H1 (cell line): ENCODE measurements around the gene LRRC61. TPM values are rescaled to one million over a fixed set of nuclear protein-coding genes. Genes with fewer than 3 reads are reported as not detected.

Experiments used
- CTCF ChIA-PET: fragments of 300-600 bp; sonication (Branson Sonifier 250); formaldehyde crosslinking; loops from one replicate; lab custom pipeline; 2021; ENCODE audit not compliant: partially characterized antibody; lab: Charles Lee
- POLR2A ChIA-PET: fragments of 300-600 bp; sonication (Branson Sonifier 250); formaldehyde crosslinking; loops from one replicate; lab custom pipeline; 2021; ENCODE audit warnings: inconsistent platforms; ENCODE audit not compliant: partially characterized antibody; lab: Charles Lee
- DNase-seq, 2 experiments: peaks; one replicate each; pipeline versions ENCODE4 v3.0.0 to v3.0.0-alpha.2; 2010 to 2022; ENCODE audit warnings: low spot score in 2 of 2, low read depth in 1 of 2, mixed read lengths in 1 of 2
- FAIRE-seq: peaks from 2 replicates; lab custom pipeline; 2011; peaks lifted over from hg19 to GRCh38; lab: Jason Lieb, UNC
- H2AFZ ChIP-seq: 2 replicates; pipeline ENCODE4 v1.8.1; 2012; ENCODE audit warnings: low read length, inconsistent platforms
- H2AK5ac ChIP-seq: 2 replicates; pipeline ENCODE4 v1.6.1; 2013; ENCODE audit warnings: low read depth, low read length
- H2BK120ac ChIP-seq: replicated peaks from 2 replicates; pipeline ENCODE3; 2013; ENCODE audit warnings: low read depth, low read length, inconsistent platforms
- H2BK12ac ChIP-seq: 2 replicates; pipeline ENCODE4 v1.6.1; 2013; ENCODE audit warnings: low read depth, low read length
- H2BK15ac ChIP-seq: 2 replicates; pipeline ENCODE4 v1.6.1; 2013; ENCODE audit warnings: low read length
- H2BK20ac ChIP-seq: 2 replicates; pipeline ENCODE4 v1.6.1; 2013; ENCODE audit warnings: low read length
- H2BK5ac ChIP-seq: 2 replicates; pipeline ENCODE4 v1.6.1; 2013; ENCODE audit warnings: low read depth, low read length
- H3K14ac ChIP-seq: 2 replicates; pipeline ENCODE4 v1.6.1; 2013; ENCODE audit warnings: inconsistent platforms; ENCODE audit not compliant: insufficient read length
- H3K18ac ChIP-seq: 2 replicates; pipeline ENCODE4 v1.6.1; 2013; ENCODE audit warnings: low read length; ENCODE audit errors: extremely low read depth
- H3K23ac ChIP-seq: 2 replicates; pipeline ENCODE4 v1.6.1; 2013; ENCODE audit warnings: inconsistent platforms; ENCODE audit not compliant: insufficient read length
- H3K23me2 ChIP-seq: 2 replicates; pipeline ENCODE4 v1.6.1; 2013; ENCODE audit warnings: low read depth, low read length
- H3K27ac ChIP-seq: 2 replicates; pipeline ENCODE4 v1.6.1; 2011; ENCODE audit warnings: low read depth, low read length, inconsistent platforms
- H3K27me3 ChIP-seq, 4 experiments: replicated peaks in 1 of 4; 1 replicate in 1 of 4; 2 replicates in 3 of 4; pipeline versions ENCODE4 v1.6.1 to v1.8.1; 2011 to 2013; ENCODE audit warnings: low read length in 3 of 4, mild to moderate bottlenecking in 3 of 4, inconsistent platforms in 2 of 4, mixed read lengths in 2 of 4, moderate library complexity in 1 of 4; ENCODE audit not compliant: control insufficient read depth in 3 of 4, insufficient read depth in 3 of 4; ENCODE audit errors: extremely low read depth in 1 of 4
- H3K36me3 ChIP-seq, 4 experiments: 2 replicates each; pipeline versions ENCODE4 v1.6.1 to v1.8.1; 2011 to 2013; ENCODE audit warnings: mild to moderate bottlenecking in 4 of 4, low read length in 3 of 4, moderate library complexity in 2 of 4, control low read depth in 1 of 4, inconsistent platforms in 1 of 4; ENCODE audit not compliant: insufficient read depth in 4 of 4, control insufficient read depth in 2 of 4
- H3K4ac ChIP-seq: replicated peaks from 2 replicates; pipeline ENCODE3; 2013; ENCODE audit warnings: low read length, low read depth, mixed read lengths, inconsistent platforms; ENCODE audit not compliant: insufficient read length
- H3K4me1 ChIP-seq, 4 experiments: replicated peaks in 1 of 4; 1 replicate in 1 of 4; 2 replicates in 3 of 4; pipeline versions ENCODE4 v1.6.1 to v1.8.1; 2011 to 2013; ENCODE audit warnings: low read length in 3 of 4, inconsistent platforms in 2 of 4, mixed read lengths in 1 of 4; ENCODE audit not compliant: insufficient read depth in 4 of 4, control insufficient read depth in 3 of 4
- H3K4me2 ChIP-seq, 2 experiments: 2 replicates each; pipeline versions ENCODE4 v1.6.1 to v1.8.1; 2011 to 2013; ENCODE audit warnings: low read depth in 2 of 2, low read length in 2 of 2, control low read depth in 1 of 2, inconsistent platforms in 1 of 2, mild to moderate bottlenecking in 1 of 2; ENCODE audit not compliant: insufficient read depth in 1 of 2
- H3K4me3 ChIP-seq, 4 experiments: fragments of 200-600, 300-600 bp in 1 of 4; sonication (generic), shearing (Covaris generic), sonication (Bioruptor Twin) in 1 of 4; 2 replicates each; pipeline versions ENCODE4 v1.5.1 to v1.8.1; 2011 to 2016; ENCODE audit warnings: low read length in 4 of 4, low read depth in 3 of 4, control low read depth in 2 of 4, inconsistent platforms in 2 of 4, mild to moderate bottlenecking in 2 of 4, mixed read lengths in 1 of 4, moderate library complexity in 1 of 4; ENCODE audit not compliant: insufficient read depth in 2 of 4; ENCODE audit errors: extremely low read depth in 1 of 4
- H3K56ac ChIP-seq: replicated peaks from 2 replicates; pipeline ENCODE3; 2013; ENCODE audit warnings: low read depth, mild to moderate bottlenecking, mixed read lengths, low read length, inconsistent platforms; ENCODE audit not compliant: insufficient read length
- H3K79me1 ChIP-seq: 2 replicates; pipeline ENCODE4 v1.6.1; 2013; ENCODE audit warnings: low read depth, low read length, control low read depth
- H3K79me2 ChIP-seq, 2 experiments: 2 replicates each; pipeline versions ENCODE4 v1.6.1 to v1.8.1; 2012 to 2013; ENCODE audit warnings: low read length in 2 of 2, mild to moderate bottlenecking in 2 of 2, inconsistent platforms in 1 of 2; ENCODE audit not compliant: insufficient read depth in 2 of 2, control insufficient read depth in 1 of 2
- H3K9ac ChIP-seq, 4 experiments: replicated peaks in 1 of 4; 1 replicate in 1 of 4; 2 replicates in 3 of 4; pipeline versions ENCODE4 v1.6.1 to v1.8.1; 2011 to 2013; ENCODE audit warnings: low read depth in 3 of 4, low read length in 3 of 4, control low read depth in 2 of 4, mild to moderate bottlenecking in 2 of 4, moderate library complexity in 2 of 4, inconsistent platforms in 1 of 4; ENCODE audit errors: extremely low read depth in 1 of 4
- H3K9me3 ChIP-seq, 2 experiments: 2 replicates each; pipeline versions ENCODE4 v1.6.1 to v1.8.1; 2012 to 2013; ENCODE audit warnings: mild to moderate bottlenecking in 2 of 2, moderate library complexity in 2 of 2, control low read depth in 1 of 2, inconsistent platforms in 1 of 2, low read depth in 1 of 2, low read length in 1 of 2, mixed read lengths in 1 of 2; ENCODE audit not compliant: insufficient read depth in 2 of 2
- H4K20me1 ChIP-seq, 2 experiments: replicated peaks in 1 of 2; 2 replicates each; pipeline versions ENCODE3 to v1.8.1; 2011 to 2013; ENCODE audit warnings: inconsistent platforms in 2 of 2, low read length in 2 of 2, mild to moderate bottlenecking in 1 of 2; ENCODE audit not compliant: insufficient read depth in 2 of 2, control insufficient read depth in 1 of 2
- H4K5ac ChIP-seq: 2 replicates; pipeline ENCODE4 v1.6.1; 2013; ENCODE audit warnings: low read length, low read depth, mixed read lengths, inconsistent platforms; ENCODE audit not compliant: insufficient read length
- H4K8ac ChIP-seq: 2 replicates; pipeline ENCODE4 v1.8.0; 2013; ENCODE audit warnings: mild to moderate bottlenecking, moderate library complexity, low read length, inconsistent platforms; ENCODE audit not compliant: insufficient read depth; ENCODE audit errors: extremely low read depth
- H4K91ac ChIP-seq: replicated peaks from 2 replicates; pipeline ENCODE3; 2013; ENCODE audit warnings: low read length, mixed read lengths, inconsistent platforms; ENCODE audit not compliant: insufficient read length
- BACH1 ChIP-seq: IDR thresholded peaks from 2 replicates; pipeline ENCODE4 v1.6.1; 2012; ENCODE audit warnings: low read length, improper control_type of control experiment
- BCL11A ChIP-seq, 2 experiments: IDR thresholded peaks; one replicate each; pipeline ENCODE4 v1.6.1; 2011; ENCODE audit warnings: low read depth in 2 of 2, low read length in 2 of 2, mild to moderate bottlenecking in 2 of 2
- CEBPB ChIP-seq: IDR thresholded peaks from 2 replicates; pipeline ENCODE4 v1.6.1; 2012; ENCODE audit warnings: low read depth, low read length
- MAX ChIP-seq: IDR thresholded peaks from 2 replicates; pipeline ENCODE4 v1.6.1; 2012; ENCODE audit warnings: inconsistent platforms
- NRF1 ChIP-seq: IDR thresholded peaks from 2 replicates; pipeline ENCODE4 v1.6.1; 2011; ENCODE audit warnings: mild to moderate bottlenecking, low read depth, low read length, improper control_type of control experiment
- POLR2AphosphoS5 ChIP-seq: IDR thresholded peaks from 2 replicates; pipeline ENCODE4 v1.6.1; 2011; ENCODE audit warnings: low read depth, low read length
- RBBP5 ChIP-seq: IDR thresholded peaks from 2 replicates; pipeline ENCODE4 v1.7.1; 2012; ENCODE audit warnings: low read depth, mild to moderate bottlenecking, inconsistent platforms, low read length, moderate library complexity, borderline replicate concordance
- SP2 ChIP-seq: IDR thresholded peaks from 2 replicates; pipeline ENCODE4 v1.6.1; 2012; ENCODE audit warnings: mild to moderate bottlenecking, low read length, inconsistent platforms
- USF2 ChIP-seq: IDR thresholded peaks from 2 replicates; pipeline ENCODE4 v1.6.1; 2011; ENCODE audit warnings: low read length, improper control_type of control experiment
- WGBS, 2 experiments: shearing (Covaris generic) in 1 of 2; methylation state at CpG; one replicate each; pipeline versions ENCODE4 v1.1.6 to v1.1.7; 2013 to 2015; ENCODE audit warnings: low lambda C conversion rate in 2 of 2, mixed read lengths in 2 of 2, inconsistent platforms in 1 of 2, low coverage in 1 of 2, missing lambda C conversion rate in 1 of 2; ENCODE audit not compliant: insufficient replicate concordance in 2 of 2, insufficient coverage in 1 of 2, insufficient read length in 1 of 2; ENCODE audit errors: extremely low coverage in 1 of 2, missing lambda C conversion rate in 1 of 2; 5-methylcytosine and 5-hydroxymethylcytosine counted together
- polyA plus RNA-seq, 7 experiments: library from polyadenylated mRNA; depleted of rRNA in 3 of 7; stranded (reverse) in 5 of 7; unstranded in 2 of 7; fragments of >200 nt in 5 of 7; fragments of 200-250 nt in 2 of 7; gene quantifications; 1 replicate in 5 of 7; 2 replicates in 1 of 7; 4 replicates in 1 of 7; pipeline versions ENCODE4 v1.2.1 to v1.2.3, GENCODE V29; 2011 to 2013; ENCODE audit warnings: missing spikeins in 2 of 7, mixed read lengths in 2 of 7
- total RNA-seq: library from RNA; stranded (reverse); fragmentation: NEBNext Ultra II Directional; extraction: Animal tissue kit (Norgen Biotek cat#: 25700); gene quantifications from 2 replicates; pipeline ENCODE4 v1.2.1, GENCODE V29; 2021

Gene LRRC61
- total and polyA plus RNA-seq, 2 of the 8 experiments (the other 6 are each of a cell fraction or from before 2014, with no cell fraction given): 0.73 to 44.8 TPM

GRCh38 chr7:150368884-150369747 is 46.0 kb downstream of the LRRC61 start:
- Histone ChIP-seq H2BK20ac (0 out of 2 replicates have a peak overlapping the region, but pooled peaks have one; percentile 29), H3K4me2 (peak overlapping the region; percentile 92 to 99), H3K18ac (peak overlapping the region; percentile 99), H3K36me3 (peaks cover 14 to 43% (median 29%) of the 10 kb centered on the region in 4 experiments), H2BK120ac (no peak overlapping the region), H4K8ac (peak overlapping the region; percentile 97; the same call in 1 of the 2 replicates), H3K56ac (peak overlapping the region; percentile 34), H2BK5ac (peak overlapping the region; percentile 99), H2BK12ac (peak overlapping the region; percentile 93), H4K91ac (peak overlapping the region; percentile 87), H3K79me1 (peaks cover 18% of the 10 kb centered on the region), H4K5ac (peak overlapping the region; percentile 70), H2BK15ac (peak overlapping the region; percentile 75; the same call in 1 of the 2 replicates), H2AK5ac (peak overlapping the region; percentile 71), H3K4ac (peak overlapping the region; percentile 99), H3K9me3 (no peaks in the 10 kb centered on the region), H3K23me2 (peaks cover 11% of the 10 kb centered on the region; the same call in 1 of the 2 replicates), H3K27me3 (no peaks in the 10 kb centered on the region), H3K79me2 (peaks cover 7 to 50% of the 10 kb centered on the region in 2 experiments; a peak in 3 of 4 replicates), H3K4me1 (peaks cover 2 to 26% (median 12%) of the 10 kb centered on the region in 4 experiments), H3K4me3 (peak overlapping the region; percentile 63 to 78 (median 69)), H3K23ac (no peak overlapping the region), H3K9ac (peak overlapping the region; percentile 64 to 85 (median 81)), H2AFZ (no peak overlapping the region), H3K14ac (no peak overlapping the region), H4K20me1 (peaks cover 2 to 12% of the 10 kb centered on the region in 2 experiments), H3K27ac (peak overlapping the region; percentile 95)
- no peak for FAIRE-seq
- ChIA-PET CTCF (interaction anchor here (0.6 to 5.6 kb wide), 15 partner anchors 8 to 84 kb away, joined by 3 to 32 read pairs (median 4); no protein-coding TSS in a partner anchor), POLR2A (interaction anchor here (0.7 to 8.6 kb wide), 28 partner anchors 7 to 609 kb away, joined by 3 to 230 read pairs (median 6); partner anchors contain the start of gene RARRES2)
- peak in 1 of 2 experiments; percentile 86 for DNase-seq
- WGBS, 2 experiments: 3% methylated on average over 17 of the region's 58 CpGs; no CpG with 5 or more reads in 1 of the 2 experiments
- peak; percentile 54; the same call in 1 of the 2 replicates for TF ChIP-seq POLR2AphosphoS5
- TF ChIP-seq SP2: no peak
- TF ChIP-seq CEBPB: no peak
- TF ChIP-seq MAX: peak; percentile 71
- peak; percentile 88; the same call in 1 of the 2 replicates for TF ChIP-seq RBBP5
- TF ChIP-seq BCL11A (IDR thresholded peaks at IDR 0.05; ENCODE audit: low read depth in 2 of 2, low read length in 2 of 2): peak in 1 of 2 experiments; percentile 16
- TF ChIP-seq BACH1: peak; percentile 26; the same call in 1 of the 2 replicates
- no peak for TF ChIP-seq USF2
- peak; percentile 26; the same call in 1 of the 2 replicates for TF ChIP-seq NRF1
